SK-N-SH (cell line): ENCODE measurements around the gene EZH1. TPM values are rescaled to one million over a fixed set of nuclear protein-coding genes. Genes with fewer than 3 reads are reported as not detected.

ENCODE experiments used
- CTCF ChIA-PET: fragments of 300-600, 350-600 bp; formaldehyde crosslinking; extraction: SDS; loops from one replicate; lab custom pipeline; 2021; lab: Yijun Ruan, JAX
- POLR2A ChIA-PET: fragments of 350-600 bp; sonication (Branson Sonifier 250); formaldehyde crosslinking; extraction: SDS; loops from one replicate; lab custom pipeline; 2020; ENCODE audit warnings: antibody characterized with exemption, inconsistent platforms; lab: Yijun Ruan, JAX
- DNase-seq: peaks from one replicate; pipeline ENCODE4 v3.0.0; 2012
- H2AFZ ChIP-seq: fragments of 200-600 bp; sonication (generic); 2 replicates; pipeline ENCODE4 v1.8.1; 2016; ENCODE audit warnings: antibody characterized with exemption, mild to moderate bottlenecking, low read depth
- H3F3A ChIP-seq: fragments of 200-600 bp; sonication (generic); replicated peaks from 2 replicates; pipeline ENCODE3; 2016; ENCODE audit warnings: antibody characterized with exemption, mild to moderate bottlenecking; ENCODE audit not compliant: insufficient read depth
- H3K27ac ChIP-seq, 2 experiments: fragments of 200-500 bp in 1 of 2; fragments of 200-600 bp in 1 of 2; sonication (Bioruptor generic) in 1 of 2; sonication (generic), shearing (Covaris generic) in 1 of 2; 2 replicates each; pipeline versions ENCODE4 v1.5.1 to v1.6.1; 2014 to 2016; ENCODE audit warnings: low read depth in 2 of 2, inconsistent platforms in 1 of 2, low read length in 1 of 2, mild to moderate bottlenecking in 1 of 2, mixed read lengths in 1 of 2
- H3K27me3 ChIP-seq: fragments of 200-600 bp; sonication (generic), shearing (Covaris generic); 2 replicates; pipeline ENCODE4 v1.6.1; 2016; ENCODE audit warnings: mixed run types; ENCODE audit not compliant: insufficient read depth
- H3K36me3 ChIP-seq, 2 experiments: fragments of 200-500 bp in 1 of 2; fragments of 200-600 bp in 1 of 2; sonication (Bioruptor generic) in 1 of 2; sonication (generic) in 1 of 2; replicated peaks in 1 of 2; 2 replicates each; pipeline versions ENCODE3 to v1.5.1; 2014 to 2016; ENCODE audit warnings: low read length in 1 of 2, mild to moderate bottlenecking in 1 of 2; ENCODE audit not compliant: insufficient read depth in 2 of 2, control insufficient read depth in 1 of 2
- H3K4me1 ChIP-seq, 2 experiments: fragments of 200-500 bp in 1 of 2; fragments of 200-600 bp in 1 of 2; sonication (Bioruptor generic) in 1 of 2; sonication (generic), shearing (Covaris generic) in 1 of 2; 2 replicates each; pipeline versions ENCODE4 v1.5.1 to v1.6.1; 2014 to 2016; ENCODE audit warnings: low read depth in 1 of 2, low read length in 1 of 2, mixed run types in 1 of 2; ENCODE audit not compliant: insufficient read depth in 2 of 2, control insufficient read depth in 1 of 2
- H3K4me2 ChIP-seq: fragments of 200-600 bp; sonication (generic), shearing (Covaris generic); 2 replicates; pipeline ENCODE4 v1.6.1; 2017; ENCODE audit warnings: mixed run types
- H3K4me3 ChIP-seq, 2 experiments: fragments of 200-500 bp in 1 of 2; fragments of 200-600 bp in 1 of 2; sonication (Bioruptor generic) in 1 of 2; sonication (generic), shearing (Covaris generic) in 1 of 2; 2 replicates each; pipeline versions ENCODE4 v1.5.1 to v1.8.1; 2014 to 2016; ENCODE audit warnings: low read depth in 2 of 2, inconsistent platforms in 1 of 2, low read length in 1 of 2, mild to moderate bottlenecking in 1 of 2, mixed read lengths in 1 of 2, moderate library complexity in 1 of 2
- H3K79me2 ChIP-seq: fragments of 200-600 bp; sonication (generic); 2 replicates; pipeline ENCODE4 v1.8.1; 2017; ENCODE audit warnings: mild to moderate bottlenecking; ENCODE audit not compliant: insufficient read depth
- H3K9ac ChIP-seq: fragments of 200-600 bp; sonication (generic); 2 replicates; pipeline ENCODE4 v1.6.1; 2017; ENCODE audit warnings: mixed run types
- H3K9me2 ChIP-seq: fragments of 200-600 bp; sonication (generic); 2 replicates; pipeline ENCODE4 v1.6.1; 2017; ENCODE audit warnings: mixed run types
- H3K9me3 ChIP-seq: fragments of 200-600 bp; sonication (generic); 2 replicates; pipeline ENCODE4 v1.6.1; 2017; ENCODE audit warnings: mixed run types, mild to moderate bottlenecking, moderate library complexity
- H4K20me1 ChIP-seq: fragments of 200-600 bp; sonication (generic); 2 replicates; pipeline ENCODE4 v1.6.1; 2017; ENCODE audit warnings: mild to moderate bottlenecking, mixed run types; ENCODE audit not compliant: insufficient read depth
- CHD2 ChIP-seq: fragments of 150-350 bp; IDR thresholded peaks from 2 replicates; pipeline ENCODE4 v1.6.1; 2018; ENCODE audit warnings: low read length; ENCODE audit not compliant: partially characterized antibody
- CTCF ChIP-seq: fragments of 200-600 bp; sonication (generic); IDR thresholded peaks from 2 replicates; pipeline ENCODE4 v1.6.1; 2017; ENCODE audit warnings: antibody characterized with exemption, mild to moderate bottlenecking, moderate library complexity
- EP300 ChIP-seq, 2 experiments: IDR thresholded peaks; 2 replicates each; pipeline versions ENCODE4 v1.4.0 to v1.6.1; 2012; ENCODE audit warnings: borderline replicate concordance in 1 of 2, low read depth in 1 of 2, low read length in 1 of 2
- EZH2phosphoT487 ChIP-seq: fragments of 200-600 bp; sonication (generic); IDR thresholded peaks from 2 replicates; pipeline ENCODE4 v1.6.1; 2017; ENCODE audit warnings: low read depth, mixed run types, mild to moderate bottlenecking, antibody characterized with exemption, moderate library complexity, borderline replicate concordance
- FOXJ3 ChIP-seq: sonication (generic); formaldehyde crosslinking; IDR thresholded peaks from 2 replicates; pipeline ENCODE4 v1.5.1; 2020; ENCODE audit warnings: mild to moderate bottlenecking, missing genetic modification reagents
- FOXM1 ChIP-seq: IDR thresholded peaks from 2 replicates; pipeline ENCODE4 v1.4.0; 2012; ENCODE audit warnings: low read depth, mild to moderate bottlenecking
- GATA2 ChIP-seq: sonication (generic); formaldehyde crosslinking; IDR thresholded peaks from 2 replicates; pipeline ENCODE4 v1.5.0; 2020; ENCODE audit warnings: mild to moderate bottlenecking, missing genetic modification reagents
- IRF3 ChIP-seq: fragments of 150-350 bp; IDR thresholded peaks from 2 replicates; pipeline ENCODE4 v1.6.1; 2016; ENCODE audit warnings: mild to moderate bottlenecking, low read depth, low read length
- JUND ChIP-seq: IDR thresholded peaks from 2 replicates; pipeline ENCODE4 v1.4.0; 2012
- MAX ChIP-seq: IDR thresholded peaks from 2 replicates; pipeline ENCODE4 v1.4.0; 2012; ENCODE audit warnings: low read depth
- NFIC ChIP-seq: IDR thresholded peaks from 2 replicates; pipeline ENCODE4 v1.4.0; 2012; ENCODE audit warnings: borderline replicate concordance
- PBX3 ChIP-seq: IDR thresholded peaks from 2 replicates; pipeline ENCODE4; 2012
- RAD21 ChIP-seq: IDR thresholded peaks from 2 replicates; pipeline ENCODE4 v1.6.1; 2012; ENCODE audit warnings: mild to moderate bottlenecking, low read length
- RCOR1 ChIP-seq: fragments of 150-350 bp; IDR thresholded peaks from 2 replicates; pipeline ENCODE4 v1.6.1; 2017; ENCODE audit warnings: antibody characterized with exemption, low read length
- REST ChIP-seq: IDR thresholded peaks from 2 replicates; pipeline ENCODE4 v1.6.1; 2012; ENCODE audit warnings: mild to moderate bottlenecking, low read depth, low read length, moderate library complexity
- SMC3 ChIP-seq: IDR thresholded peaks from 2 replicates; pipeline ENCODE4 v1.6.1; 2012; ENCODE audit warnings: low read depth, low read length, improper control_type of control experiment
- TCF12 ChIP-seq: IDR thresholded peaks from 2 replicates; pipeline ENCODE4 v1.4.0; 2012
- USF1 ChIP-seq: IDR thresholded peaks from 2 replicates; pipeline ENCODE4 v1.4.0; 2012; ENCODE audit warnings: low read depth, borderline replicate concordance
- YY1 ChIP-seq: IDR thresholded peaks from 2 replicates; pipeline ENCODE4 v1.4.0; 2012; ENCODE audit warnings: low read depth, mild to moderate bottlenecking
- ZBTB33 ChIP-seq: IDR thresholded peaks from 2 replicates; pipeline ENCODE4 v1.4.0; 2012; ENCODE audit warnings: low read depth, borderline replicate concordance
- WGBS: methylation state at CpG from one replicate; pipeline ENCODE4 v1.1.6; 2017; ENCODE audit warnings: low lambda C conversion rate; 5-methylcytosine and 5-hydroxymethylcytosine counted together
- polyA plus RNA-seq, 3 experiments: library from polyadenylated mRNA; depleted of rRNA; stranded (reverse); fragments of >200 nt; gene quantifications; 2 replicates each; pipeline ENCODE4 v1.2.3, GENCODE V29; 2012

Gene EZH1
- polyA plus RNA-seq, 1 of the 3 experiments (the other 2 are of a cell fraction): 28.6 TPM

GRCh38 chr17:42700586-42701289 is 44.1 kb downstream of the EZH1 start:
- peak; percentile 5 for DNase-seq
- WGBS: 80% methylated on average over 10 of the region's 10 CpGs
- Histone ChIP-seq H4K20me1 (no peaks in the 10 kb centered on the region), H3K27ac (no peak overlapping the region)
- TF ChIP-seq RAD21 (no peak), USF1 (no peak), JUND (no peak), MAX (no peak), IRF3 (no peak), PBX3 (no peak), FOXJ3 (CRISPR knock-in tag) (no peak), CTCF (no peak), FOXM1 (no peak), CHD2 (no peak), RCOR1 (no peak), TCF12 (no peak), NFIC (no peak), YY1 (no peak), EP300 (IDR thresholded peaks at IDR 0.05; ENCODE audit: borderline replicate concordance in 1 of 2, low read depth in 1 of 2, low read length in 1 of 2) (no peak), EZH2phosphoT487 (no peak), REST (no peak), SMC3 (no peak), ZBTB33 (no peak), GATA2 (no peak)
- TF ChIP-seq, all 33 proteins: peak for 0
- Histone ChIP-seq H3K4me1 (peaks cover 0 to 6% of the 10 kb centered on the region in 2 experiments; a peak in 2 of 4 replicates), H2AFZ (no peak overlapping the region), H3K4me3 (no peak overlapping the region), H3K9me2 (no peaks in the 10 kb centered on the region), H3K9ac (no peak overlapping the region), H3F3A (peaks cover 3% of the 10 kb centered on the region), H3K36me3 (peaks cover 20 to 52% of the 10 kb centered on the region in 2 experiments), H3K27me3 (no peaks in the 10 kb centered on the region), H3K9me3 (no peaks in the 10 kb centered on the region), H3K79me2 (no peaks in the 10 kb centered on the region), H3K4me2 (no peak overlapping the region)
- ChIA-PET CTCF (interaction anchor here (1.2 to 4.7 kb wide), 3 partner anchors 17 to 123 kb away, joined by 3 to 26 read pairs (median 6); partner anchors contain the start of gene PSMC3IP), POLR2A (interaction anchor here (0.8 kb wide), 1 partner anchor 18 kb away, joined by 3 read pairs; no protein-coding TSS in a partner anchor)
